ENCODE measurements around the gene EIF2D. TPM values are rescaled to one million over a fixed set of nuclear protein-coding genes. Genes with fewer than 3 reads are reported as not detected.

Gene EIF2D
- total and polyA plus RNA-seq, 9 of the 15 experiments (the other 6 are each of a cell fraction or from before 2014, with no cell fraction given), result 81.1 to 138 (median 93.9) TPM

DNA sequence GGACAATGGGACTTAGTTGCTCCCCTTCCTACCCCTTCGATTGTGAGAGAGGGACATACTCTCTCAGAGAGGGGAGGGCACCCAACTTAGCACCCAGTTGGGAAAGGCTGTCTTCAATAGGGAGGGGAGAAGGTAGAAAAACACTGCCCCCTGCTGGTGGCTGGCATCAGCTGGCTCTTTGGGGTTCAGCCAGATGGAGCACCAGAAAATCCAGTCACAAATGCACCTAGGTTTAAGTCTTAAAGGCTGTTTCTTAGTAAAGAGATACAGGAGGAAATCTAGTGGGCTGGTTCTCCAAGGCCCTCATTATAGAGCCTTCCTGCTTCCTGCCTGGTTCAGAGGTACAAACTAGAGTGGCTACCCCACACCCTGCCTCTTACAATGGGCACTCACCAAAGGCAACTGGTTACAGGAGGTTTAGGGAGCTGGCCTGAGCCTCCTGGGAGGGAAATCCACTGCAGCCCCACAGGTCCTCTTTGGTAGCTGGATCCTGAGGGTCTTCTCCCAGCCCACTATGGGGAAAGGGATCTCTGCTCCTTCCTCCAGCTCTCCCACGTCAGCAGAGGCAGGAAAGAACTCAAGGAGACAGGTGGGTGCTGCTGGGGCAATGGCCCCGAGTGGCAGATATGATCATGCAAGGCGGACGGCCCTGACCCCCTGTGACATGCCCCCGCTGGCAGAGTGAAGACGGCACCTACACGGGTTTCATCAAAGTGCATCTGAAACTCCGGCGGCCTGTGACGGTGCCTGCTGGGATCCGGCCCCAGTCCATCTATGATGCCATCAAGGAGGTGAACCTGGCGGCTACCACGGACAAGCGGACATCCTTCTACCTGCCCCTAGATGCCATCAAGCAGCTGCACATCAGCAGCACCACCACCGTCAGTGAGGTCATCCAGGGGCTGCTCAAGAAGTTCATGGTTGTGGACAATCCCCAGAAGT is 28.3 kb downstream of the EIF2D start (continued):
- TF ChIP-seq, protein P1, sequence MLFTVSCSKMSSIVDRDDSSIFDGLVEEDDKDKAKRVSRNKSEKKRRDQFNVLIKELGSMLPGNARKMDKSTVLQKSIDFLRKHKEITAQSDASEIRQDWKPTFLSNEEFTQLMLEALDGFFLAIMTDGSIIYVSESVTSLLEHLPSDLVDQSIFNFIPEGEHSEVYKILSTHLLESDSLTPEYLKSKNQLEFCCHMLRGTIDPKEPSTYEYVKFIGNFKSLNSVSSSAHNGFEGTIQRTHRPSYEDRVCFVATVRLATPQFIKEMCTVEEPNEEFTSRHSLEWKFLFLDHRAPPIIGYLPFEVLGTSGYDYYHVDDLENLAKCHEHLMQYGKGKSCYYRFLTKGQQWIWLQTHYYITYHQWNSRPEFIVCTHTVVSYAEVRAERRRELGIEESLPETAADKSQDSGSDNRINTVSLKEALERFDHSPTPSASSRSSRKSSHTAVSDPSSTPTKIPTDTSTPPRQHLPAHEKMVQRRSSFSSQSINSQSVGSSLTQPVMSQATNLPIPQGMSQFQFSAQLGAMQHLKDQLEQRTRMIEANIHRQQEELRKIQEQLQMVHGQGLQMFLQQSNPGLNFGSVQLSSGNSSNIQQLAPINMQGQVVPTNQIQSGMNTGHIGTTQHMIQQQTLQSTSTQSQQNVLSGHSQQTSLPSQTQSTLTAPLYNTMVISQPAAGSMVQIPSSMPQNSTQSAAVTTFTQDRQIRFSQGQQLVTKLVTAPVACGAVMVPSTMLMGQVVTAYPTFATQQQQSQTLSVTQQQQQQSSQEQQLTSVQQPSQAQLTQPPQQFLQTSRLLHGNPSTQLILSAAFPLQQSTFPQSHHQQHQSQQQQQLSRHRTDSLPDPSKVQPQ (CRISPR knock-in tag; IDR thresholded peaks at IDR 0.05; ENCODE audit: borderline replicate concordance), result no peak
- TF ChIP-seq NR1H2 (CRISPR knock-in tag; IDR thresholded peaks at IDR 0.05), result no peak
- 0 out of 2 replicates have a peak, but pooled peaks have one; percentile 27 for TF ChIP-seq POLR2G (IDR thresholded peaks at IDR 0.05; ENCODE audit: low read depth, low read length)
- no peak for TF ChIP-seq NCOA1 (IDR thresholded peaks at IDR 0.05; ENCODE audit: low read depth)
- TF ChIP-seq MAFG (tag; conservative IDR thresholded peaks at IDR 0.05), result no peak
- peak; percentile 85 for TF ChIP-seq XRCC5 (IDR thresholded peaks at IDR 0.05; ENCODE audit: low read depth, low read length)
- TF ChIP-seq KLF6 (CRISPR knock-in tag; IDR thresholded peaks at IDR 0.05; ENCODE audit: borderline replicate concordance), result no peak
- no peak for TF ChIP-seq EWSR1 (IDR thresholded peaks at IDR 0.05; ENCODE audit: borderline replicate concordance, low read depth, partially characterized antibody)
- TF ChIP-seq RBFOX2 (IDR thresholded peaks at IDR 0.05; ENCODE audit: low read depth, low read length), result no peak
- TF ChIP-seq MEF2A (IDR thresholded peaks at IDR 0.05; ENCODE audit: control insufficient read depth, low read depth, low read length), result no peak
- TF ChIP-seq ZSCAN32 (CRISPR knock-in tag; IDR thresholded peaks at IDR 0.05), result no peak
- TF ChIP-seq MBD1 (CRISPR knock-in tag; IDR thresholded peaks at IDR 0.05), result no peak
- 0 out of 2 replicates have a peak, but pooled peaks have one; percentile 11 for TF ChIP-seq TEAD4 (IDR thresholded peaks at IDR 0.05; ENCODE audit: low read length)
- TF ChIP-seq TEAD4 (CRISPR knock-in tag; IDR thresholded peaks at IDR 0.05; ENCODE audit: borderline replicate concordance), result no peak
- no peak for TF ChIP-seq HMG20B (CRISPR knock-in tag; IDR thresholded peaks at IDR 0.05)
- TF ChIP-seq TCFL5 (CRISPR knock-in tag; conservative IDR thresholded peaks at IDR 0.05), result no peak
- no peak for TF ChIP-seq NCOR1 (IDR thresholded peaks at IDR 0.05)
